Measurements from ENCODE around the gene TUB. TPM values are rescaled to one million over a fixed set of nuclear protein-coding genes. Genes with fewer than 3 reads are reported as not detected.

The TUB gene
- total and polyA plus RNA-seq, 2 donors from 2014 or later = 5.9 to 6.8 TPM

- H3K4me3 ChIP-seq (ENCODE audit: low read length in 3 of 3) = no peak overlapping the region
- TF ChIP-seq CTCF (IDR thresholded peaks at IDR 0.05; ENCODE audit: borderline replicate concordance, extremely low read depth, insufficient read depth) = no peak
- intact Hi-C loops (cut with DNase I) = no loop called here
- no peaks in the 10 kb centered on the region for H3K4me1 ChIP-seq (ENCODE audit: control insufficient read depth in 2 of 3, insufficient read depth in 2 of 3, low read depth in 1 of 3, low read length in 3 of 3)
- DNase-seq (no peak), FAIRE-seq (no peak)
- no peaks in the 10 kb centered on the region for H3K36me3 ChIP-seq (ENCODE audit: control insufficient read depth in 2 of 3, insufficient read depth in 3 of 3, low read length in 3 of 3)
- H3K27ac ChIP-seq (ENCODE audit: low read depth in 2 of 2, low read length in 2 of 2) = no peak overlapping the region
- no peaks in the 10 kb centered on the region for H3K27me3 ChIP-seq (ENCODE audit: control insufficient read depth, insufficient read depth, low read length)
- no peak overlapping the region for H3K9ac ChIP-seq (ENCODE audit: low read length in 3 of 3)
- H3K9me3 ChIP-seq (ENCODE audit: control insufficient read depth in 2 of 3, insufficient read depth in 1 of 3, low read length in 3 of 3) = no peaks in the 10 kb centered on the region
These were observed 31.9 kb upstream of the TUB start for GRCh38 chr11:8049084-8049483.

GRCh38 chr11:8055091-8055835, 25.7 kb upstream of the TUB start:
- no peak for FAIRE-seq
- intact Hi-C loops (cut with DNase I) = no loop called here
- H3K36me3 ChIP-seq (ENCODE audit: control insufficient read depth in 2 of 3, insufficient read depth in 3 of 3, low read length in 3 of 3) = no peaks in the 10 kb centered on the region
- no peak overlapping the region for H3K27ac ChIP-seq (ENCODE audit: low read depth in 2 of 2, low read length in 2 of 2)
- no peaks in the 10 kb centered on the region for H3K27me3 ChIP-seq (ENCODE audit: control insufficient read depth, insufficient read depth, low read length)
- no peak overlapping the region for H3K9ac ChIP-seq (ENCODE audit: low read length in 3 of 3)
- H3K9me3 ChIP-seq (ENCODE audit: control insufficient read depth in 2 of 3, insufficient read depth in 1 of 3, low read length in 3 of 3) = no peaks in the 10 kb centered on the region
- no peak for DNase-seq
- peaks cover 0 to 19% (median 19%) of the 10 kb centered on the region in 3 donors for H3K4me1 ChIP-seq (ENCODE audit: control insufficient read depth in 2 of 3, insufficient read depth in 2 of 3, low read depth in 1 of 3, low read length in 3 of 3)
- H3K4me3 ChIP-seq (ENCODE audit: low read length in 3 of 3) = no peak overlapping the region
- no peak for TF ChIP-seq CTCF (IDR thresholded peaks at IDR 0.05; ENCODE audit: borderline replicate concordance, extremely low read depth, insufficient read depth)

GRCh38 chr11:8055836-8056526, 25.0 kb upstream of the TUB start:
- intact Hi-C loops (cut with DNase I) = no loop called here
- TF ChIP-seq CTCF (IDR thresholded peaks at IDR 0.05; ENCODE audit: borderline replicate concordance, extremely low read depth, insufficient read depth) = no peak
- Histone ChIP-seq H3K36me3 (ENCODE audit: control insufficient read depth in 2 of 3, insufficient read depth in 3 of 3, low read length in 3 of 3) (no peaks in the 10 kb centered on the region), H3K27ac (ENCODE audit: low read depth in 2 of 2, low read length in 2 of 2) (peak overlapping the region in 1 of 2 donors; percentile 13), H3K4me1 (ENCODE audit: control insufficient read depth in 2 of 3, insufficient read depth in 2 of 3, low read depth in 1 of 3, low read length in 3 of 3) (peaks cover 0 to 24% (median 19%) of the 10 kb centered on the region in 3 donors), H3K4me3 (ENCODE audit: low read length in 3 of 3) (no peak overlapping the region), H3K9ac (ENCODE audit: low read length in 3 of 3) (no peak overlapping the region), H3K27me3 (ENCODE audit: control insufficient read depth, insufficient read depth, low read length) (no peaks in the 10 kb centered on the region), H3K9me3 (ENCODE audit: control insufficient read depth in 2 of 3, insufficient read depth in 1 of 3, low read length in 3 of 3) (no peaks in the 10 kb centered on the region)
- DNase-seq (no peak), FAIRE-seq (no peak)

All from kidney (tissue), 14 donors.